ENCODE measurements around the gene SGCD.

Gene SGCD

GRCh38 chr5:156704139-156704538, 377.2 kb downstream of the SGCD start:
- Histone ChIP-seq H4K20me1 (ENCODE audit: insufficient read depth, low read length) (no peaks in the 10 kb centered on the region), H3K4me1 (ENCODE audit: low read length) (no peaks in the 10 kb centered on the region), H3K9me3 (ENCODE audit: insufficient read depth, low read length) (no peaks in the 10 kb centered on the region), H3K27me3 (ENCODE audit: low read depth, low read length) (no peaks in the 10 kb centered on the region), H3K4me2 (ENCODE audit: low read length) (no peak overlapping the region), H3K4me3 (ENCODE audit: low read length) (no peak overlapping the region), H3K27ac (ENCODE audit: low read length) (no peak overlapping the region), H3K79me2 (ENCODE audit: low read length) (no peaks in the 10 kb centered on the region), H3K9ac (ENCODE audit: low read length) (no peak overlapping the region), H3K36me3 (replicated peaks; ENCODE audit: low read depth, low read length) (no peaks in the 10 kb centered on the region), H2AFZ (ENCODE audit: low read depth, low read length) (no peak overlapping the region)
- no peak for TF ChIP-seq CTCF (IDR thresholded peaks at IDR 0.05; ENCODE audit: low read depth, low read length)
- no peak for TF ChIP-seq EZH2phosphoT487 (IDR thresholded peaks at IDR 0.05; ENCODE audit: low read depth)

- H3K27ac ChIP-seq (ENCODE audit: low read length), result no peak overlapping the region
- no peak overlapping the region for H3K4me2 ChIP-seq (ENCODE audit: low read length)
- no peaks in the 10 kb centered on the region for H3K79me2 ChIP-seq (ENCODE audit: low read length)
- TF ChIP-seq CTCF (IDR thresholded peaks at IDR 0.05; ENCODE audit: low read depth, low read length) (no peak), EZH2phosphoT487 (IDR thresholded peaks at IDR 0.05; ENCODE audit: low read depth) (no peak)
- H2AFZ ChIP-seq (ENCODE audit: low read depth, low read length), result no peak overlapping the region
- H3K4me3 ChIP-seq (ENCODE audit: low read length), result no peak overlapping the region
- H3K9ac ChIP-seq (ENCODE audit: low read length), result no peak overlapping the region
- H3K36me3 ChIP-seq (replicated peaks; ENCODE audit: low read depth, low read length), result no peaks in the 10 kb centered on the region
- no peaks in the 10 kb centered on the region for H3K27me3 ChIP-seq (ENCODE audit: low read depth, low read length)
- H3K4me1 ChIP-seq (ENCODE audit: low read length), result no peaks in the 10 kb centered on the region
- H3K9me3 ChIP-seq (ENCODE audit: insufficient read depth, low read length), result no peaks in the 10 kb centered on the region
- H4K20me1 ChIP-seq (ENCODE audit: insufficient read depth, low read length), result no peaks in the 10 kb centered on the region
Measured at GRCh38 chr5:156706631-156707030, 379.7 kb downstream of the SGCD start.

- Histone ChIP-seq H3K4me1 (ENCODE audit: low read length) (no peaks in the 10 kb centered on the region), H3K27me3 (ENCODE audit: low read depth, low read length) (no peaks in the 10 kb centered on the region), H3K79me2 (ENCODE audit: low read length) (no peaks in the 10 kb centered on the region), H3K4me3 (ENCODE audit: low read length) (no peak overlapping the region), H3K36me3 (replicated peaks; ENCODE audit: low read depth, low read length) (no peaks in the 10 kb centered on the region), H4K20me1 (ENCODE audit: insufficient read depth, low read length) (no peaks in the 10 kb centered on the region), H3K27ac (ENCODE audit: low read length) (no peak overlapping the region), H3K9ac (ENCODE audit: low read length) (no peak overlapping the region), H3K9me3 (ENCODE audit: insufficient read depth, low read length) (no peaks in the 10 kb centered on the region), H3K4me2 (ENCODE audit: low read length) (no peak overlapping the region), H2AFZ (ENCODE audit: low read depth, low read length) (no peak overlapping the region)
- TF ChIP-seq CTCF (IDR thresholded peaks at IDR 0.05; ENCODE audit: low read depth, low read length) (no peak), EZH2phosphoT487 (IDR thresholded peaks at IDR 0.05; ENCODE audit: low read depth) (no peak)
Measured at GRCh38 chr5:156707750-156708149, 380.8 kb downstream of the SGCD start.

- no peak overlapping the region for H3K4me3 ChIP-seq (ENCODE audit: low read length)
Measured at GRCh38 chr5:156715287-156715686, 388.3 kb downstream of the SGCD start.

More at GRCh38 chr5:156715287-156715686, 388.3 kb downstream of the SGCD start:
- Histone ChIP-seq H2AFZ (ENCODE audit: low read depth, low read length) (no peak overlapping the region), H3K27me3 (ENCODE audit: low read depth, low read length) (no peaks in the 10 kb centered on the region), H3K4me1 (ENCODE audit: low read length) (no peaks in the 10 kb centered on the region), H3K9ac (ENCODE audit: low read length) (no peak overlapping the region), H3K9me3 (ENCODE audit: insufficient read depth, low read length) (no peaks in the 10 kb centered on the region), H3K36me3 (replicated peaks; ENCODE audit: low read depth, low read length) (no peaks in the 10 kb centered on the region), H4K20me1 (ENCODE audit: insufficient read depth, low read length) (no peaks in the 10 kb centered on the region), H3K4me2 (ENCODE audit: low read length) (no peak overlapping the region), H3K79me2 (ENCODE audit: low read length) (no peaks in the 10 kb centered on the region), H3K27ac (ENCODE audit: low read length) (no peak overlapping the region)
- TF ChIP-seq EZH2phosphoT487 (IDR thresholded peaks at IDR 0.05; ENCODE audit: low read depth) (no peak), CTCF (IDR thresholded peaks at IDR 0.05; ENCODE audit: low read depth, low read length) (no peak)
